Measurements from ENCODE around the gene MCOLN2. TPM values are rescaled to one million over a fixed set of nuclear protein-coding genes. Genes with fewer than 3 reads are reported as not detected.

MCOLN2 gene
- total RNA-seq, 1 experiment from 2014 or later: 22.5 TPM

GRCh38 chr1:84944767-84945486 lies 52.0 kb downstream of the MCOLN2 start:
- Histone ChIP-seq H3K4me3 (ENCODE audit: low read depth in 2 of 2, low read length in 2 of 2) (peak overlapping the region; percentile 24 to 34), H3K27me3 (ENCODE audit: control insufficient read depth, insufficient read depth, low read length) (no peaks in the 10 kb centered on the region), H3K4me1 (ENCODE audit: control insufficient read depth, insufficient read depth, low read length) (no peaks in the 10 kb centered on the region), H3K27ac (ENCODE audit: low read length) (peak overlapping the region; percentile 74), H3K36me3 (ENCODE audit: control insufficient read depth, insufficient read depth, low read length) (no peaks in the 10 kb centered on the region), H3K9me3 (ENCODE audit: control insufficient read depth, insufficient read depth, low read depth, low read length) (no peaks in the 10 kb centered on the region)
- ATAC-seq: peak; percentile 96
- no TSS peak for BruUV-seq (replicated peaks)
- CTCF ChIA-PET: interaction anchor here (0.6 to 3.0 kb wide), 27 partner anchors 9 to 314 kb away, joined by 3 to 83 read pairs (median 4); partner anchors contain the start of genes C1orf52 and MCOLN2
- DNase-seq (ENCODE audit: low read depth, low spot score): peak; percentile 94
- POLR2A ChIA-PET: interaction anchor here (0.6 kb wide), 3 partner anchors 36 to 83 kb away, joined by 3 to 4 read pairs (median 3); no protein-coding TSS in a partner anchor
- in situ Hi-C loops (cut with HindIII; ENCODE audit: low pct_unique_long_range_greater_than_20kb, low sequenced_read_pairs): no loop called here
- no peak for TF ChIP-seq POLR2AphosphoS5 (IDR thresholded peaks at IDR 0.05; ENCODE audit: low read depth, low read length)
- TF ChIP-seq CTCF (IDR thresholded peaks at IDR 0.05): peak; percentile 100
- no peak for TF ChIP-seq REST (IDR thresholded peaks at IDR 0.05; ENCODE audit: insufficient read depth in 1 of 2, low read depth in 2 of 2, low read length in 1 of 2)
- intact Hi-C loops (cut with micrococcal nuclease; ENCODE audit: unreplicated experiment): loop anchor here (1.0 kb wide), 3 partner anchors 82 to 310 kb away; no protein-coding TSS in a partner anchor

GRCh38 chr1:84941843-84942242 lies 55.1 kb downstream of the MCOLN2 start:
- Histone ChIP-seq H3K9me3 (ENCODE audit: control insufficient read depth, insufficient read depth, low read depth, low read length) (no peaks in the 10 kb centered on the region), H3K27ac (ENCODE audit: low read length) (no peak overlapping the region), H3K27me3 (ENCODE audit: control insufficient read depth, insufficient read depth, low read length) (no peaks in the 10 kb centered on the region), H3K4me3 (ENCODE audit: low read depth in 2 of 2, low read length in 2 of 2) (no peak overlapping the region), H3K4me1 (ENCODE audit: control insufficient read depth, insufficient read depth, low read length) (no peaks in the 10 kb centered on the region), H3K36me3 (ENCODE audit: control insufficient read depth, insufficient read depth, low read length) (no peaks in the 10 kb centered on the region)
- in situ Hi-C loops (cut with HindIII; ENCODE audit: low pct_unique_long_range_greater_than_20kb, low sequenced_read_pairs) (no loop called here), intact Hi-C loops (cut with micrococcal nuclease; ENCODE audit: unreplicated experiment) (no loop called here)
- TF ChIP-seq POLR2AphosphoS5 (IDR thresholded peaks at IDR 0.05; ENCODE audit: low read depth, low read length) (no peak), REST (IDR thresholded peaks at IDR 0.05; ENCODE audit: insufficient read depth in 1 of 2, low read depth in 2 of 2, low read length in 1 of 2) (no peak), CTCF (IDR thresholded peaks at IDR 0.05) (no peak), TCF7L2 (IDR thresholded peaks at IDR 0.05; ENCODE audit: low read depth, low read length) (no peak), SIN3A (IDR thresholded peaks at IDR 0.05; ENCODE audit: borderline replicate concordance, insufficient read depth, low read depth, low read length) (no peak)
- DNase-seq (ENCODE audit: low read depth, low spot score): no peak
- BruUV-seq (replicated peaks): no TSS peak
- ChIA-PET CTCF (no interaction called here), POLR2A (interaction anchor here (0.6 kb wide), 1 partner anchor 243 kb away, joined by 4 read pairs; no protein-coding TSS in a partner anchor)
- ATAC-seq: no peak
